Measurements from ENCODE around the gene AMFR. TPM values are rescaled to one million over a fixed set of nuclear protein-coding genes. Genes with fewer than 3 reads are reported as not detected.

The AMFR gene
- 42.9 TPM for polyA plus RNA-seq (ENCODE audit: insufficient read length)

DNA sequence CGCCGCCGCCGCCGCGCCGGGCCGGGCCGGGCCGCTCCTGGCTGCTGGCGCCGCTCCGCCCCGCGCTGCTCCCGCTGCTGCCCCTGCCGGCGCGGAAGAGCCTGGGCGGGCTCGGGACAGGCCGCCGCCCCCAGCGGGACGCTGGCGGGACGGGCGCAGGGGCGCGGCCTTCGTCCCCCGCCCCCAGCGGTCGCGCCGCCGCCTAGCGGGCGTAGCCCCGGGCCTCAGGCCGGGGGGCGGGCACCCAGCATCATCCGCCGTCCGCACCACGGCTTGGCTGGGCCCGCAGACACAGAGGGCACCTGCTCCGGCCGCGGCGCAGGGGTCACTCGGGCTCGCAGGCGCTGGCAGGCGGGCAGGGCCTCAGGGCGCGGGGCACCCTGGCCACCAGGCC lies at the start of gene AMFR:
TSS of gene AMFR (minus strand) at position 107 of the 394 bp plus-strand sequence. CDS start 218 bp downstream, outside the sequence.
- DNase-seq, result peak; percentile 88

DNA sequence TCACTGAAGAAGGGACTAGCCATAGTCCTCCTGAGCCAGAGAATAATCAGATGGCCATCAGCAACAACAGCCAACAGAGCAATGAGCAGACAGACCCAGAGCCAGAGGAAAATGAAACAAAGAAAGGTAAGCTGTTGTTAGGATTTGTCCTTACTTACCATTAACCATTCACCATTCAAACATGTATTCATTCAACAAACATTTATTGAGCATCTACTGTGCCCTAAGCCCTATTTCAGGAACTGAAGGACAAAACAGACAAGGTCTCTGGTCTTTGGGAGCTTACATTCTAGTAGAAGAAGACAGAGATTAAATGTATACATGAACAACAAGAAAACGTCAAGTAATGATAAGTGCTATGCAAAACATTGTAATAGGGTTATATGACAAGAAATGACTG lies 45.3 kb upstream of the AMFR start:
- no peak for DNase-seq

DNA sequence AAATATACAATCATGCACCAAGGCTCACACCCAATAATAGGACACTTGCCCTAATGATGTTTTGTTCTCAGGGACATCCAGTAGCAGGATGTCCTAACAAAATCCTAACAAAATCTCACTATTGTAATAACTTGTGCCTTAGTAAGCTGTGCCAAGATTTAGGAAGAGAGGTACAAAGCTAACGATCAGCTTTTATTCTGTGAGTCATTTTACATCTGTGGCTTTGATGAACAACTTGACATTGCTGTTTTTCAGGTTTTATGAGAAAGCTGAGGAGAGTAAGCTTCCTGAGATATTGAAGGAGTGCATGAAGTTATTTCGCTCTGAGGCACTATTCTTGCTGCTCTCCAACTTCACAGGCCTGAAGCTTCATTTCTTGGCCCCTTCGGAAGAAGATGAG lies 44.9 kb upstream of the AMFR start:
- DNase-seq, result no peak

DNA sequence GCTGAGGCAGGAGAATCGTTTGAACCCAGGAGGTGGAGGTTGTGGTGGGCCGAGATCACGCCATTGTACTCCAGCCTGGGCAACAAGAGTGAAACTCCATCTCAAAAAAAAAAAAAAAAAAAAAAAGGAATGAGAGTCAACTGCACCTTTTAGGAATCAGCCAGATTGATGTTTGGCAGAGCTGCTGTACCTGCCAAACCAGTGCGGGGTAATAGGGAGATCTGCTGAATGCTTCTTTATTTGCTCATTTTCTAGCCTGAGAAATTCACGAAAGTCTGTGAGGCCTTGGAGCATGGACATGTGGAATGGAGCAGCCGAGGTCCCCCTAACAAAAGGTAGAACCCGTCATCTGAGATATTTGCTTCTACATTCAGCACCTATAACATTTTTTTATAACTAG lies 44.4 kb upstream of the AMFR start:
- no peak for DNase-seq

DNA sequence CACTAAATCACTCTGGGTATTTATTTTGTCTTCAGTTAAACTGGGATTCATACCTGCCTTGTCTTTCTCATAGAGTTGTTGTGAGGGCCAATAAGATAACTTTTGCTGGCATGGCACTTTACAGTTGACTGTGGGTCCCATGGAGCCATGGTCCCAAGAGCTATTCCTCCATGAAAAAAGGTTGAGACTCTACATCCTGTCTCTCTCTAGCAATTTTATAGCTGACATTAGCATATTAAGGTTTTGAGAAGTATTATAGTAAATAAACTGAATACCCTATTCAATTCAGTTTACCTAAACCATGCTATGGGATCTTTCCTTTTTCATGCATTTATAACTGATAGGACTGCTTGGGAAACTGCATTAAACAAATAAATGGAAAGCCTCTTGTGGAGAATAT lies 43.5 kb upstream of the AMFR start:
- DNase-seq, result no peak

DNA sequence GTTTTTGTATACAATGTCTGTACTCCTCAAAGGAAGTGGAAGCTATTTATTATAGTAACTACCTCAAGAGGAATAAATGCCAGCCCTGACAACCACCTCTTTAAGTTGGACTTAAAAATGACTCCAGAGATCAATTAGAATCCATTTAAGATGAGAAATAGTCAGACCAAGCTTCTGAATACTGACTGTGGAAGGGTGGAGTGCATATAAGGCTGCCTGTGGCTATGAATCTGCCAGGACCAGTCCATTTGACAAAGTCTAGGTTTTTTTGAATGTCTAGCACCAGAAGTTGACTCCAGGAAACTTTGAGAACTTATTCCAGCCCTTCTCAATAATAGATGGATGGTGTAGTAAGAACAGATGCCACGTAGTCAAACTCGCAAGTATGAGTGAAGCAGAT lies 41.0 kb upstream of the AMFR start:
- DNase-seq, result no peak

DNA sequence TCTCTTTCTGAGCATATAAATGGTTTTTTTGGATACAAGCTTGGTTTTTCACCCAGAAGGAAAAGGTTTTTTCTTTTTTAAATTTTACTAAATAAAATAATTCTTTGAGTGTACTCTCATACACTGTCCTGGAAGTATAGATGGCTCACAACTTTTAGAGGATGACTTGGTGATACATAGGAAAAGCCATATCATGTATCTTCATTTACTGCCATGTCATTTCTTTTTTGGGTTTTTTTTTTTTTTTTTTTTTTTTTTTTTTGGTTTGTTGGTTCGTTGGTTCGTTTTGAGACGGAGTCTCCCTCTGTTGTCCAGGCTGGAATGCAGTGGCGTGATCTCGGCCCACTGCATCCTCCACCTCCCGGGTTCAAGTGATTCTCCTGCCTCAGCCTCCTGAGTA lies 37.8 kb upstream of the AMFR start:
- DNase-seq, result no peak

DNA sequence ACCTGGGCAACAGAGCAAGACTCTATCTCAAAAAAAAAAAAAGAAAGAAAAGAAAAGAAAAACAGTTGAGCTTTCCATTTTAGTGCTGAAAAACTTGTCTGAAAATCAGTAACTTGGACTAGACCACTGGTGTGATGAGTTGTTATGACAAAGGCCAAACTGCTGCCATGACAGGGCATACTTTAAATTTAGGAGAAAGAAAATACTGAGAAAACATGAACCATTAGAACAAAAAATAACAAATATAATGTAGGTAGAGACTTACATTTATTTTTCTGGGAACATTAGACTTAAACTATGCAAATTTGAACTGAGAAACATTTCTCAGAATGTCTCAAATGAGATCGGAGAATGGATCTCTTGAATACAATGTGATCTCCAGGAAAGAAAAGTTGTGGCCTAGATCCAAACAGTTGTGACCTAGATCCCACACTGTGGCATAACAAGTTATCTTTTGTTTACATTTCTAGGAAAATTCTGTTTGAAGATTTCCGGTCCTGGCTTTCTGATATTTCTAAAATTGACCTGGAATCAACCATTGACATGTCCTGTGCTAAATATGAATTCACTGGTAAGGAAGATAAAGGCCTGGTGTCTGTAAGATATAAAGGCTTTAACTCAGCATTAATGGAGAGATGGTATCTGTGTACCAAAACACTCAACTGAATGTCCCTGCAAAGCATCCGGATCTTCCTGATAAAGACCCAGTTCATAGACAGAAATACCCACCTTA lies 36.9 kb upstream of the AMFR start:
- DNase-seq, result no peak

DNA sequence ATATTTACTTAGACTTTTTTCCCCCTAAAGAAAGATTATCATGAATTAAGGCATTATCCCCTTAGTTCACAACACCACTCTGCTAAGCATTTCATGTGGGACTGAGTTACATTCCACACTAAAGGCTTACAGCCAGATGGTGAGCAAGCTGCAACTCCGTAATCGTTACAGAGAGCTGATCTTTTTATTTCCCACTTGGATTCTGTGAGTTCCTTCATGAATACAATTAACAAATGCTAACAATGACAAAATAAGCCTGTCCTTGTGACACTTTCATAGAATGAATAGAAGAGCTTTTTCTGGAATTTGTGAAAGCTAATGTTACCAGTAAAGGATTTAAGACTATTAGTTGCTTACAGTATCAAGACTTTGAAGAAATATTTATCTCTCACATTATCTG lies 34.8 kb upstream of the AMFR start:
- DNase-seq, result no peak

DNA sequence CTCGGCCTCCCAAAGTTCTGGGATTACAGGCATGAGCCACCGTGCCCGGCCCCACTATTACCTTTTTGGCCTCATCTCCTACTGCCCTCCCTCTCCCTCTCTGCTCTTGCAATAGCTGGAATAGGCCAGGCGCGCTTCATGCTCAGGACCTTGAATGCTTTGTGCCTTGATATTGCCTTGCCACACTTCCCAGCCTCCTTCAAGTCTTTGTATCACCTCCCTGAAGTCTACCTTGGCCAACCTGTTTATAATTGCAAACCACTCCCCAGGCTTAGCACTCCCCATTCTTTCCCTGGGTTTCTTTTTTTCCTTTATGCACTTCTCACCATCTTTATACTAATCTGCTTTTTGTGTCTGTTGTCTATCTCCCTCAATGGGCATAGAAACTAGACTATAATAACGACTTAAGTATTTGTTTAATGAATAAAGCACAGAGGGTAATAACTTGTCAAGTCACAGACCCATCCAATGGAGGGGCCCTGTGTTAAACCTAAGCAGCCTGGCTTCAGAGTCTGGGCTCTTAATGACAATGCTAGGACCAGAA lies 32.7 kb upstream of the AMFR start:
- DNase-seq, result no peak

DNA sequence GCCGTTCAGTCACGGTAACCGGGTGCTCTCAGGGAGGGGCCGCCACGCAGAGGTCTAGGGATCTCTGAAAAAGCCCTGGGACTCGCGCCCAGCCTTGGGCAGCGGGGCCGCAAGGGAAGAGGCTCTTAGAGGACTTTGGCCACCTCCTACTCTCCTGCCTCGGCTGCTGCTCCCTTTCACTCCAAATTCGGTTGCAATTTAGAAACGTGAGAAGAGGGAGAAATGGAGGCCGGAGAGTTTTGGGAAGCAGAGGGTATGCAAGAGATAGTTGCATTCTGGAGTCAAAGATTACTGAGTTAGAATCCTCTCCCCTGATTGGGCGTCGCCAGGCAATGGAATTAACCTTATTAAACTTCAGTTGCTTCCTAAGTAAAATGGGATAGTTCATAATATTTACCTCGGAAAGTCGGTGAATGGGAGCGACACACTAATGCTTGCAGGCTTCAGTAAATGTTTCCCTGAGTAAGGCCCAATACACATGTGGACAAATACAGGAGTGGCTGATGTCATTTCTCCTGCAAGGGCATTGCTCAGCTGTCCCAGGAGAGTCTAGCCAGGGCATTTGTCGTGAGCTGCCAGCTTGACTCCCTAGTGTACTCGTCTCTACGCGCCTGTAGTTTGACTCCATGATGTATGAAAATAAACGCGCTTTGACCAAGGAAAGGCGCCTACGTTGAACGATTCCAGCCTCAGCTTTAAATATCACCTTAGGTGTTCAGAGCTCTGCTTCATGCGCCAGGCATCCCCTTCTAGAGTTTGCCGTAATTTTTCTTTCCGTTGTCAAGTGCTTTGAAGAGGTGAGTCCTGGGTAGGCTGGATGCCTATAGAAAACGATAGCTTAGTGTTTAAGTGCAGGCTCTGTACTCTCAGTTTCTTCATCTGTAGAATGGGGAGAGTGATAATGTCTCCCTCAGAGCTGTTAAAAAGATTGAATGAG lies 26.7 kb upstream of the AMFR start:
- DNase-seq, result no peak

DNA sequence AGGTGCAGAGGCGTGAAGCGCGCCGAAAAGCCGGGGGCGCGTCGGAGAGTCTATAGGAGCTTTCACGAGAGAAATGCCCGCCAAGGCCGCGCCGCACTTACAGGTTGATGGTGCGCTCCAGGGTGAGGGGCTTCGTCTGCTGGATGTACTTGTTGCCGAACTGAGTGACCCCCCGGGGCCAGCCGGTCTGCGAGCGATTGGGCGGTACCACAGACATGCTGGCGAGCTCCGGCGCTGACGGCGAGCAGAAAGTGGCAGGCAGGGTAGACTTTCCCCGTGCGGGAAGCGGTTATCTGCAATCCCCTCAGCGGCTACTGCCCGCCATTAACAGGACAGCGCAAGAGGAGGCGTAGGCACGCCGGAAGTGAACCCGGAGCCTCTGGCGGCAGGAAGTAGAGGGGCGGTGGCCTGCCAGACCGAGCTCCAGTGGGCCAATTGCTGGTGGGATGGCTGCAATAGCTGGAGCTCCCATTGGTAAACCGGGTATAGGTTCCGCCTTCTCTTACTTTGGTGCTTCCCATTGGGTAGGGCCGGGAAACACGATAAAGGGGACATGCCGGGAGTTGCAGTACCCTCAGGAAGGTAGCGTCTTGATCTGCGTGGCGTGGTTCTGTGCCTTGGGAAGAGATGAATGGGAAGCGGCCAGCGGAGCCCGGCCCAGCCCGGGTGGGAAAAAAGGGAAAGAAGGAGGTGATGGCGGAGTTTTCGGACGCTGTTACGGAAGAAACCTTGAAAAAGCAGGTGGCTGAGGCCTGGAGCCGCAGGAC lies 25.8 kb upstream of the AMFR start, which contains the start of the genes NUDT21 and OGFOD1:
TSS of gene NUDT21 (minus strand) at position 347 of the 767 bp plus-strand sequence. CDS start at position 217, 130 bp downstream.
TSS of gene OGFOD1 (plus strand) at position 569 of the 767 bp plus-strand sequence. CDS start at position 628, 59 bp downstream.
- DNase-seq, result peak; percentile 95

DNA sequence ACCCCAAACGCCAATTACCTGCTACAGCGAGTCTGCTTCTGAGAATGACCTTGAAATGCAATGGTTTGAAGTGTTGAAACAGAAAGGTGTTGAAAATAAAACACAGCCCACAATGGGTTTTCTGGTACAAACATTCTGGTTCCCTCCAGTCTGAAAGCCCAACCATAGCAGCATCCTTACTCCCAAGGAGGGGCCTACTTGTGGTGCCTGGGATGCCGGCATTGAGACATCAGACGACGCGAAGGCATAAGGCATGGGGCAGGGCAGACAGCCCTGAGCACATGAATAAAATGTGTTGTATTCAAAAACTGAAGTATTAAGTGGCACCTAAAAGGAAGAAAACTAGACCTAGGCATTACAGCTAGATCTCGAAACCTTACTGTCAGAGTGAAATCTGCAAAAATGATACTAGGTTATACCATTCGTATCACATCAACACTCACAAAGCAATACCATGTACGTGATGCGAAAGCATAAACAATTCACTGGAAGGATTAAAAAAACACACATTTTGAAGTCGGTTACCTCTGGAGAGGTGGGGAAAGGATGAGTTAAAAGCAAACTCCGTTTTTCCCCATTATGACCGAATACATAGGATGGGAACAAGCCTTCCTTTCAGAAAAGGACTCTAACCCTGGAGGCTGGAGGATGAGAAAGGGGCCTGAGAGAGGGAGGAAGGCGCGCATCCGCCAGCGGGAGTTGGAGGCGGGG lies 25.1 kb upstream of the AMFR start:
- DNase-seq, result no peak

DNA sequence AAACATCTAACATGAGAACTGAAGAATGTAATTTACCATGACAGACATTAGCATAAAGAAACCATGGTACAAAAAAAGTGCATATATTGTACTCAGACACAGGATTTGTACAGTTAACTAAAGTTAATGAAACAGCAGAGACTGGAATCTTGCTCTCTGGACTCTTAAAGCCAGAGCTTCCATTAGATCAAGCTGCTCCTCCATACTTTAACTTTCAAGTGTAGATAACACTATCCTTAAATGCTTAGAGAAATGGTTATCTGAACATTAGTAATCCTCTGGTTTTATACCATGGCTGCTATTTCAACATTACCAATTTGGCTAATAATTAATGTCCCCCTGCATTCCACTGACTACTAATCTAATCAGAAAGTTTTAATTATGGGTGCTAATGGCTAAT lies 22.7 kb upstream of the AMFR start:
- DNase-seq, result no peak

DNA sequence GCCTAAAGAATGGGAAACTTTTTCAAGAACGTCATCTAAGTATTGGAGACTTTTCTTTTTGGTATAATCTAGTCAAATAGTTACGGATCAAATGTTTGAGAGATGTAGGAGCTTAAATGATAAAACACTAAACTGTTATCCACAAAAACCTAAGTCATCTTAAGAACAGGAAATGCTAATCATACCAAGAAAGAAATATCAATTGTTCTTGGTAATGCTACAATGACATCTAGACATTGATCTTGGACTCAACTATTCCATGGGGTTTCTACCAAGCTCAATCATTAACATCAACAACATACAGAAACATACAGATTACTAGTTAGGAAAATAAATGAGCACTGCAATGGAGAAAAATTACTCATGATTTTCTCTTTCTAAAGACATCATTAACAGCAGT lies 21.9 kb upstream of the AMFR start:
- DNase-seq, result no peak

DNA sequence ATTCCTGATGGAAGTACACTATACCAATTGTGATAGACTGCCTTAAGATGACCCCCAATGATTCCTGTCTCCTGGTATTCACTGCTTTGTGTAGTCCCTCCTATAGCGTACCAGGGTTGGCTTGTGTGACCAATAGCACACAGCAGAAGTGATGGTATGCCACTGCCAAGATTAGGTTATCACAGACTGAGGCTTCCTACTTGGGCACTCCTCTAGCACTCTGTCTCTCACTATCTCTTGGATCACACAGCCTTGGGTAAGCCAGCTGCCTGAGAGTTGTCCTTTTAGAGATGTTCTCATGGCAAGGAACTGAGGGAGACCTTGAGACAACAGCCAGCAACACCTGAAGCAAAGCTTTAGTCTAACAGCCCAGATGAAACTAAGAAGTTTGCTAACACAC lies 12.7 kb upstream of the AMFR start:
- no peak for DNase-seq

DNA sequence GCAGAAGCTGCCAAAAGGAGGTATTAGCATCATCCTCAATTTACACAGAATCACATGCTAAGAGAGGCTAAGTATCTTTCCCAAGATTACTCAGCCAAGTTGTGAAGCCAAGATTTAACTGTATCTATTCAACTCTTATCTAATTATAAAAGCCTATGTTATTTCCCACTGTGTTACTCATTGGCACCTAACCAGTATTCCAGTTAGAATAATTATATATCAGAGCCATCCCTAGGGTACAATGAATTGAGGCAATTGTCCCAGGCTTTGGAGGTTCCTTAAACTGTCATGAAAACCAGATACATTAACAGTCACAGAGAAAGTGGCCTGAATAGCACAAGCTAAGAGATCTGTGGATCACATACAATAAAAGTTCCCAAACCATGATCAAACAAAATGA lies 10.9 kb upstream of the AMFR start:
- no peak for DNase-seq

DNA sequence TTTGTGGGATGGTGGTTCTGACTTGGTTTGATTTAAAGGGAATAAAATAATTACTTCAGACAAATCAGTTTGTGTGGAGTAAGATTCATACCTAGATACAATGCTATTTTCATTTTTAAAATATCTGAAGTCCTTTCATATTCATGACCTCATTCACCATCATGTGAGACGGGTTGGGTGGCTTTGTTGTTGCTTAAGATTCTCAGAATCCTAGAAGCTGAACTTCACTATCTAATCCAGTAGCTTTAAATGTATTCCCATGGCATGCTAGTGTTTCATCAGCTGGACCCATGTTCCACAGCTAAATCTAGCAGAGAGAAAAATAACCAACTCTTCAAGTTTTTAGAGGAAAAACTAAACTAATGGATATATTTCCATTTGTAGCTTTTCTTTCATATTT lies 2.7 kb upstream of the AMFR start:
- no peak for DNase-seq

DNA sequence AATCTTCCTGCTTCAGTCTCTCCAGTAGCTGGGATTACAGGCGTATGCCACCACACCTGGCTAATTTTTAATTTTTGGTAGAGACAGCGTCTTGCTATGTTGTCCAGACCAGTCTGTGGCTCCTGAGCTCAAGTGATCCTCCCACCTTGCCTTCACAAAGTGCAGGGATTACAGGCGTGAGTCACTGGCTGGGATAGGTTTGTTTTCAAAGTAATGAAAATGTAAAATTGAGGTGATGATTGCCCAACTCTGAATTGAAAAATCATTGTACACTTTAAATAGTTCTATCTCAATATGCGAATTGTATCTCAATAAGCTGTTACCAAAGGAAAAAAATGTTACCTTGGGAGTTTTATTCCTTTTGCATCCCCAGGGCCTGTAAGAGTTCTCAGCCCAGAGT lies 1.2 kb upstream of the AMFR start:
- no peak for DNase-seq

DNA sequence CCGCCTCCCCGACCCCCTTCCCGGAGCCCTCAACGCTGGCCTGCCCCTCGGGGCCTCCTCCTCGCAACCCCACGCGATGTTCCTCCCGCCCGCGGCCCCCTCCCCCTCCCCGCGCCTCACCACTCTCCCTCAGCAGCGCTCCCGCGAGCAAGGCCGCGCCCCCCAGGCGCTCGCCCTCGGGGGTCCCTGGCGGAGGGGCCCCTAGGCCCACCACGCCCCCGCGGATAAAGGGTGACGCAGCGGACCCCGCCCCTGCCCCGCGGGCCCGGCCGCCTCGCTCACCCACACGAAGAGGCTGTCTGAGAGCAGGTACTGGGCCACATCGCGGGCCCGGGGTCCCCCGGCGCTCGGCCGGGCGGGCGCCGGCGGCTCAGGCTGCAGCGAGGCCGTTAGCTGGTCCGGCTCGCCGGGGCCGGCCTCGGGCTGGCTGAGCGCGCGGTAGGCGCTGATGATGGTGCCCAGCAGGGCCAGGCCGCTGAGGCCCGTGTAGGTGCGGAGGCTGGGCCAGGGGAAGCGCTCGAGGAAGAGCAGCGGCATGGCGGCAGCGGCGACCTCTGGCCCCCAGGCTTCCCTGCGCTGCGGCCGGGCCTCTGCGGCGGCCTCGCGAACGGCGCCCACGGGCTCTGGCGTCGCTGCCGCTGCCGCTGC lies 430 bp downstream of the AMFR start:
- peak; percentile 42 for DNase-seq

DNA sequence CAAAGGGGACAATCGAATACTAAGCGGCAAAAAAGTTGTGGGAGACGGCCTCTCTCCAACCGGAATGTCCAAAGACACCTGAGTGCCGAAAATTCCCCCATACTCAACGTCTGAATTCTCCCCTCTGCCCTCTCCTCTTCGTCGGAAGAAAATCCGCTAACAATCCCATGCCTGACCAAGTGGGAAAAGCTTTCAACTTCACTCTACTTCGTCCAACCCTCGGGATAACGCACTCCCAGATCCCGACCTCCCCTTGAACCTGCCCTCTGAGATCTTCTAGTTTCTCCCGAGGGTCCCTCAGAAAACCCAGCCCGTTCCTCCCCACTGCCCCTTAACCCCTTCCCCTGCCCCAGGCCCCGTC lies 961 bp downstream of the AMFR start:
- peak; percentile 15 for DNase-seq
